HepG2 (cell line): Measurements from ENCODE around the gene EPDR1. TPM values are rescaled to one million over a fixed set of nuclear protein-coding genes. Genes with fewer than 3 reads are reported as not detected.

Source experiments
- ATAC-seq: fragments of 200-7000 bp; cut with Tn5 transposase; 3 replicates; pipeline ENCODE4 v1.9.1; 2020; ENCODE audit warnings: mild to moderate bottlenecking, moderate library complexity
- BruUV-seq: library from RNA; stranded (reverse); fragments of 400-500 nt; replicated peaks from 2 replicates; lab custom pipeline; 2021; lab: Mats Ljungman, UMichigan
- CTCF ChIA-PET: fragments of 300-600 bp; formaldehyde crosslinking; extraction: SDS; loops from one replicate; lab custom pipeline; 2021; ENCODE audit warnings: low total read pairs, inconsistent platforms, low intra/inter-chr PET ratio; lab: Yijun Ruan, JAX
- POLR2A ChIA-PET: fragments of 350-600 bp; sonication (Branson Sonifier 250); formaldehyde crosslinking; loops from one replicate; lab custom pipeline; 2020; ENCODE audit warnings: antibody characterized with exemption, inconsistent platforms; lab: Yijun Ruan, JAX
- DNase-seq: peaks from one replicate; pipeline ENCODE4 v3.0.0-alpha.2; 2015; ENCODE audit warnings: low spot score
- FAIRE-seq: peaks from 3 replicates; lab custom pipeline; 2011; peaks lifted over from hg19 to GRCh38; lab: Jason Lieb, UNC
- H2AFZ ChIP-seq: one replicate; pipeline ENCODE4 v1.6.1; 2011; ENCODE audit warnings: low read length, inconsistent platforms
- H3K27ac ChIP-seq: fragments of 300-600 bp; 3 replicates; pipeline ENCODE4 v1.8.0; 2011; ENCODE audit warnings: mixed run types, mild to moderate bottlenecking, mixed read lengths, low read length, inconsistent platforms; ENCODE audit not compliant: insufficient read depth; ENCODE audit errors: extremely low read length
- H3K27me3 ChIP-seq, 2 experiments: fragments of 200-600 bp in 1 of 2; 2 replicates in 1 of 2; 3 replicates in 1 of 2; pipeline versions ENCODE4 v1.6.0 to v1.8.0; 2011; ENCODE audit warnings: low read length in 2 of 2, mild to moderate bottlenecking in 2 of 2, moderate library complexity in 2 of 2, inconsistent platforms in 1 of 2; ENCODE audit not compliant: insufficient read depth in 2 of 2, control insufficient read depth in 1 of 2
- H3K36me3 ChIP-seq, 2 experiments: fragments of 200-600 bp in 1 of 2; replicated peaks in 1 of 2; 2 replicates in 1 of 2; 3 replicates in 1 of 2; pipeline versions ENCODE4 v1.5.1 to v1.8.0; 2011; ENCODE audit warnings: low read length in 2 of 2, inconsistent platforms in 1 of 2; ENCODE audit not compliant: insufficient read depth in 2 of 2, control insufficient read depth in 1 of 2
- H3K4me1 ChIP-seq: 2 replicates; pipeline ENCODE4 v1.5.1; 2012; ENCODE audit warnings: low read length, inconsistent platforms; ENCODE audit not compliant: insufficient read depth
- H3K4me2 ChIP-seq: 2 replicates; pipeline ENCODE4 v1.6.0; 2011; ENCODE audit warnings: low read depth, low read length, inconsistent platforms
- H3K4me3 ChIP-seq, 3 experiments: fragments of 200-600 bp in 1 of 3; sonication (generic), shearing (Covaris generic) in 1 of 3; replicated peaks in 1 of 3; 2 replicates each; pipeline ENCODE4 v1.5.1; 2011 to 2016; ENCODE audit warnings: low read length in 3 of 3, inconsistent platforms in 2 of 3, low read depth in 2 of 3, mild to moderate bottlenecking in 2 of 3, control low read depth in 1 of 3, mixed read lengths in 1 of 3; ENCODE audit not compliant: insufficient read depth in 1 of 3
- H3K79me2 ChIP-seq: one replicate; pipeline ENCODE4 v1.6.1; 2011; ENCODE audit warnings: low read length, inconsistent platforms; ENCODE audit not compliant: insufficient read depth
- H3K9ac ChIP-seq: 2 replicates; pipeline ENCODE4 v1.6.0; 2011; ENCODE audit warnings: mild to moderate bottlenecking, low read depth, low read length, inconsistent platforms; ENCODE audit not compliant: insufficient read depth
- H3K9me3 ChIP-seq: 2 replicates; pipeline ENCODE4 v1.5.1; 2012; ENCODE audit warnings: mild to moderate bottlenecking, low read length
- H4K20me1 ChIP-seq: 2 replicates; pipeline ENCODE4 v1.6.0; 2011; ENCODE audit warnings: inconsistent platforms, mild to moderate bottlenecking, low read length, moderate library complexity; ENCODE audit not compliant: insufficient read depth
- CENPT ChIP-seq: sonication (generic); formaldehyde crosslinking; IDR thresholded peaks from 2 replicates; pipeline ENCODE4 v1.8.0; 2022; ENCODE audit warnings: low read depth, mild to moderate bottlenecking, moderate library complexity, missing genetic modification reagents
- EP300 ChIP-seq, 3 experiments: sonication (generic) in 1 of 3; formaldehyde crosslinking in 1 of 3; IDR thresholded peaks; 2 replicates each; pipeline versions ENCODE4 v1.5.1 to v1.6.1; 2011 to 2020; ENCODE audit warnings: low read depth in 2 of 3, low read length in 2 of 3, borderline replicate concordance in 1 of 3, improper control_type of control experiment in 1 of 3, mild to moderate bottlenecking in 1 of 3, missing genetic modification reagents in 1 of 3, moderate library complexity in 1 of 3
- FOSL1 ChIP-seq: sonication (generic); formaldehyde crosslinking; IDR thresholded peaks from 2 replicates; pipeline ENCODE4 v1.9.0; 2021; ENCODE audit warnings: missing genetic modification reagents, borderline replicate concordance
- HNF4G ChIP-seq, 2 experiments: sonication (generic) in 1 of 2; formaldehyde crosslinking in 1 of 2; IDR thresholded peaks; 2 replicates each; pipeline versions ENCODE4 v1.4.0 to v1.6.1; 2011 to 2020; ENCODE audit warnings: borderline replicate concordance in 2 of 2, low read depth in 2 of 2, mild to moderate bottlenecking in 2 of 2, low read length in 1 of 2, missing genetic modification reagents in 1 of 2, moderate library complexity in 1 of 2
- KLF6 ChIP-seq: IDR thresholded peaks from 2 replicates; pipeline ENCODE4 v1.8.0; 2016; ENCODE audit warnings: missing biosample characterization, missing genetic modification reagents
- NR1H2 ChIP-seq: sonication (generic); formaldehyde crosslinking; IDR thresholded peaks from 2 replicates; pipeline ENCODE4 v1.8.1; 2022; ENCODE audit warnings: low read depth, missing genetic modification reagents, borderline replicate concordance
- PAXIP1 ChIP-seq: sonication (generic); formaldehyde crosslinking; conservative IDR thresholded peaks from 2 replicates; pipeline ENCODE4 v1.4.0; 2020; ENCODE audit warnings: mild to moderate bottlenecking, missing genetic modification reagents, moderate library complexity
- POLR2G ChIP-seq: fragments of 200-400 bp; formaldehyde crosslinking; IDR thresholded peaks from 2 replicates; pipeline ENCODE4 v1.6.1; 2018; ENCODE audit warnings: mild to moderate bottlenecking, low read depth, low read length, moderate library complexity
- RORA ChIP-seq: sonication (generic); formaldehyde crosslinking; IDR thresholded peaks from 2 replicates; pipeline ENCODE4 v1.5.0; 2020; ENCODE audit warnings: mild to moderate bottlenecking, missing genetic modification reagents, moderate library complexity
- SIN3A ChIP-seq: IDR thresholded peaks from 2 replicates; pipeline ENCODE4 v1.6.1; 2011; ENCODE audit warnings: low read depth, mild to moderate bottlenecking, control low read depth, low read length, borderline replicate concordance
- STAT6 ChIP-seq: sonication (generic); formaldehyde crosslinking; IDR thresholded peaks from 2 replicates; pipeline ENCODE4 v1.4.0; 2020; ENCODE audit warnings: missing genetic modification reagents, mild to moderate bottlenecking, borderline replicate concordance
- ZNF17 ChIP-seq: sonication (generic); formaldehyde crosslinking; IDR thresholded peaks from 2 replicates; pipeline ENCODE4 v1.5.0; 2020; ENCODE audit warnings: mild to moderate bottlenecking, missing genetic modification reagents
- ZNF256 ChIP-seq: sonication (generic); formaldehyde crosslinking; conservative IDR thresholded peaks from 2 replicates; pipeline ENCODE4 v1.4.0; 2020; ENCODE audit warnings: missing genetic modification reagents
- WGBS: methylation state at CpG from one replicate; pipeline ENCODE4 v1.1.6; 2017; ENCODE audit warnings: low lambda C conversion rate; 5-methylcytosine and 5-hydroxymethylcytosine counted together
- in situ Hi-C: cut with HindIII; loops from 2 replicates; pipeline ENCODE4 v1.10.0; 2017; ENCODE audit warnings: low pct_unique_long_range_greater_than_20kb; ENCODE audit not compliant: extremely low pct_ligation_motif_present
- intact Hi-C: fragments of 100-400 bp; cut with micrococcal nuclease; formaldehyde crosslinking; loops from one replicate; pipeline ENCODE4 v1.10.0; 2022; ENCODE audit not compliant: unreplicated experiment
- polyA plus RNA-seq, 8 experiments: library from polyadenylated mRNA; depleted of rRNA in 3 of 8; stranded (reverse) in 7 of 8; unstranded in 1 of 8; fragments of >200 nt; fragmentation: Illumina TruSeq in 4 of 8; extraction: Trizol in 4 of 8; gene quantifications; 2 replicates each; pipeline versions ENCODE4 v1.2.1 to v1.2.3, GENCODE V29; 2011 to 2016; ENCODE audit warnings: low read depth in 4 of 8, missing spikeins in 1 of 8, mixed read lengths in 1 of 8; ENCODE audit not compliant: insufficient read depth in 1 of 8
- total RNA-seq, 5 experiments: library from RNA; depleted of rRNA; stranded (reverse); fragments of >200 nt; fragmentation: Illumina TruSeq; extraction: Trizol; gene quantifications; 2 replicates each; pipeline ENCODE4 v1.2.3, GENCODE V29; 2016; ENCODE audit warnings: low read depth in 1 of 5

The EPDR1 gene
- total and polyA plus RNA-seq, 2 of the 13 experiments (the other 11 are each of a cell fraction or from before 2014, with no cell fraction given) = 38.3 to 50.2 TPM

GRCh38 chr7:37986908-37987330 is 66.5 kb downstream of the EPDR1 start:
- no peak for TF ChIP-seq PAXIP1
- TF ChIP-seq ZNF17 = no peak
- no peak for TF ChIP-seq FOSL1
- TF ChIP-seq SIN3A = no peak
- TF ChIP-seq HNF4G (IDR thresholded peaks at IDR 0.05; ENCODE audit: borderline replicate concordance, low read depth, low read length) = no peak
- TF ChIP-seq HNF4G (CRISPR knock-in tag; IDR thresholded peaks at IDR 0.05; ENCODE audit: borderline replicate concordance, low read depth) = no peak
- TF ChIP-seq EP300 (IDR thresholded peaks at IDR 0.05; ENCODE audit: low read depth in 2 of 2, low read length in 2 of 2) = no peak
- no peak for TF ChIP-seq EP300 (CRISPR knock-in tag; IDR thresholded peaks at IDR 0.05; ENCODE audit: borderline replicate concordance)
- TF ChIP-seq NR1H2 (CRISPR knock-in tag) = no peak
- no peak for TF ChIP-seq CENPT (CRISPR knock-in tag)
- TF ChIP-seq KLF6 (CRISPR knock-in tag) = no peak
- no peak for TF ChIP-seq ZNF256 (CRISPR knock-in tag)
- no peak for TF ChIP-seq STAT6 (CRISPR knock-in tag)
- TF ChIP-seq RORA (CRISPR knock-in tag) = no peak
- TF ChIP-seq POLR2G = no peak
- TF ChIP-seq, all 625 proteins: peak for 0
- POLR2A ChIA-PET = no interaction called here
- intact Hi-C loops = no loop called here
- Histone ChIP-seq H3K79me2 (no peaks in the 10 kb centered on the region), H3K27me3 (peaks cover 0 to 2% of the 10 kb centered on the region in 2 experiments; a peak in 1 of 5 replicates), H2AFZ (no peak overlapping the region), H3K9me3 (no peaks in the 10 kb centered on the region), H3K36me3 (no peaks in the 10 kb centered on the region), H3K4me1 (no peaks in the 10 kb centered on the region), H3K27ac (no peak overlapping the region), H3K9ac (no peak overlapping the region), H3K4me2 (no peak overlapping the region), H4K20me1 (no peaks in the 10 kb centered on the region), H3K4me3 (no peak overlapping the region)
- no peak for DNase-seq
- whole genome bisulfite sequencing = 64% methylated on average over 4 of the region's 4 CpGs
- no peak for ATAC-seq
- no peak for FAIRE-seq
- no TSS peak for BruUV-seq
- CTCF ChIA-PET = no interaction called here
- in situ Hi-C loops = no loop called here
